Measurements from ENCODE around the gene CNRIP1. TPM values are rescaled to one million over a fixed set of nuclear protein-coding genes. Genes with fewer than 3 reads are reported as not detected.

The CNRIP1 gene
- total RNA-seq, 1 donor from 2014 or later = not detected

- Mint-ChIP-seq H3K27ac (no peak overlapping the region), H3K4me1 (ENCODE audit: low read depth) (no peaks in the 10 kb centered on the region), H3K27me3 (peaks cover 9% of the 10 kb centered on the region), H3K36me3 (ENCODE audit: insufficient read depth) (no peaks in the 10 kb centered on the region), H3K4me3 (ENCODE audit: low read depth) (no peak overlapping the region), H3K9me3 (ENCODE audit: low read depth) (no peaks in the 10 kb centered on the region)
- no peak for DNase-seq (ENCODE audit: low spot score, unreplicated experiment)
- no peak for TF ChIP-seq CTCF (IDR thresholded peaks at IDR 0.05; ENCODE audit: unreplicated experiment)
These were observed 16.5 kb downstream of the CNRIP1 start for GRCh38 chr2:68303033-68303901.

- TF ChIP-seq CTCF (IDR thresholded peaks at IDR 0.05; ENCODE audit: unreplicated experiment) = no peak
- no peaks in the 10 kb centered on the region for H3K4me1 Mint-ChIP-seq (ENCODE audit: low read depth)
- H3K27me3 Mint-ChIP-seq = peaks cover 9% of the 10 kb centered on the region
- no peak overlapping the region for H3K4me3 Mint-ChIP-seq (ENCODE audit: low read depth)
- H3K36me3 Mint-ChIP-seq (ENCODE audit: insufficient read depth) = no peaks in the 10 kb centered on the region
- no peaks in the 10 kb centered on the region for H3K9me3 Mint-ChIP-seq (ENCODE audit: low read depth)
- no peak for DNase-seq (ENCODE audit: low spot score, unreplicated experiment)
- no peak overlapping the region for H3K27ac Mint-ChIP-seq
These were observed 17.4 kb downstream of the CNRIP1 start for GRCh38 chr2:68302281-68302875.

- no peak for DNase-seq (ENCODE audit: low spot score, unreplicated experiment)
- no peaks in the 10 kb centered on the region for H3K4me1 Mint-ChIP-seq (ENCODE audit: low read depth)
- no peaks in the 10 kb centered on the region for H3K9me3 Mint-ChIP-seq (ENCODE audit: low read depth)
- H3K36me3 Mint-ChIP-seq (ENCODE audit: insufficient read depth) = no peaks in the 10 kb centered on the region
- H3K27ac Mint-ChIP-seq = no peak overlapping the region
- no peak overlapping the region for H3K4me3 Mint-ChIP-seq (ENCODE audit: low read depth)
- H3K27me3 Mint-ChIP-seq = peaks cover 23% of the 10 kb centered on the region
- no peak for TF ChIP-seq CTCF (IDR thresholded peaks at IDR 0.05; ENCODE audit: unreplicated experiment)
These were observed 24.2 kb downstream of the CNRIP1 start for GRCh38 chr2:68295516-68295915.

GRCh38 chr2:68294913-68295312, 24.8 kb downstream of the CNRIP1 start:
- Mint-ChIP-seq H3K9me3 (ENCODE audit: low read depth) (no peaks in the 10 kb centered on the region), H3K27me3 (peaks cover 23% of the 10 kb centered on the region), H3K36me3 (ENCODE audit: insufficient read depth) (no peaks in the 10 kb centered on the region), H3K4me3 (ENCODE audit: low read depth) (no peak overlapping the region), H3K27ac (no peak overlapping the region), H3K4me1 (ENCODE audit: low read depth) (no peaks in the 10 kb centered on the region)
- TF ChIP-seq CTCF (IDR thresholded peaks at IDR 0.05; ENCODE audit: unreplicated experiment) = no peak
- no peak for DNase-seq (ENCODE audit: low spot score, unreplicated experiment)

- H3K4me1 Mint-ChIP-seq (ENCODE audit: low read depth) = no peaks in the 10 kb centered on the region
These were observed 25.6 kb downstream of the CNRIP1 start for GRCh38 chr2:68294187-68294586.

More at GRCh38 chr2:68294187-68294586, 25.6 kb downstream of the CNRIP1 start:
- Mint-ChIP-seq H3K27me3 (peaks cover 19% of the 10 kb centered on the region), H3K36me3 (ENCODE audit: insufficient read depth) (no peaks in the 10 kb centered on the region), H3K9me3 (ENCODE audit: low read depth) (no peaks in the 10 kb centered on the region), H3K4me3 (ENCODE audit: low read depth) (no peak overlapping the region), H3K27ac (no peak overlapping the region)
- DNase-seq (ENCODE audit: low spot score, unreplicated experiment) = no peak
- TF ChIP-seq CTCF (IDR thresholded peaks at IDR 0.05; ENCODE audit: unreplicated experiment) = peak; percentile 35

Measured in progenitor cell of endocrine pancreas (in vitro differentiated cells).